CD4-positive, alpha-beta T cell treated with Interleukin-15 for 1 hour (primary cell): ENCODE results near the gene XAGE3.
"Not testable (repeated sequence)": the region's sequence is repeated elsewhere in the genome, so short reads cannot be mapped to it uniquely, and the experiment has no call there.

Source experiments
- DNase-seq: peaks from one replicate; pipeline ENCODE4 v3.0.0-alpha.2; 2020

Gene XAGE3, protein sequence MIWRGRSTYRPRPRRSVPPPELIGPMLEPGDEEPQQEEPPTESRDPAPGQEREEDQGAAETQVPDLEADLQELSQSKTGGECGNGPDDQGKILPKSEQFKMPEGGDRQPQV

DNA sequence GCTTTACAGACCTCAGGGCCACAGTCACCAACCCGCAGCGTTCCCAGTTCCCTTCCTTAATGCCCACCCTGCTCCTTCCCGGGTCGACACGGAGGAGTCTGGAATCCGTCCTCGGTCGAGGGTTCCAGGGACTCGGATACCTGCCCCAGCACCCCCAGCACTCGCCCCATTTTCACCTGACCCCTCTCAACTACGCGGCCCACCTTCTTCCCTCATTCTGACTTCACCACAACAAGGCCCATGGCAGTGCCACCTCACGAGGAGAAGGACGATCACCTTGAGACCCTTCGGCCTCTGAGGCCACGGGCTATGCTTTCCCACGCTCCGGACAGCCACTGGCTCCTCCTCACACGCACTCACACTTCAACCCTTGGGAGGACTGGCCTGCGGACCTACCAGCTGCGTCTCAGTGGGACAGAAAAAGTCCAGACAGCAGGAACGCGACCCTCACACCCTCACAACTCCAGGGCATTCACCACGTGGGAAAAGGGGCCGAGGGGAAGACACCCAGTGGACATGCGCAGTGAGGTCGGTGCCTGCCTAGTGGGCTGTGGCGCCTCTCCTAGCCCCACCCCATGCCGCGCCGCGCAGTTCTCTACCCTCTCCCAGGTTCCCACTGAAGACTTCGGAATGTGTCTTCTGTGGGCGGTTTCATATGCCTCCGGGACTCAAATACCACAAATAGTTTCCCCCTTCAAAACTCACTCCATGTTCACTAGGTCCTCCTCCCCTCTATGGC lies at the start of gene XAGE3:
TSS of gene XAGE3 (minus strand) at position 474 of the 739 bp plus-strand sequence. CDS start 950 bp downstream, outside the sequence.
- no peak for DNase-seq

DNA sequence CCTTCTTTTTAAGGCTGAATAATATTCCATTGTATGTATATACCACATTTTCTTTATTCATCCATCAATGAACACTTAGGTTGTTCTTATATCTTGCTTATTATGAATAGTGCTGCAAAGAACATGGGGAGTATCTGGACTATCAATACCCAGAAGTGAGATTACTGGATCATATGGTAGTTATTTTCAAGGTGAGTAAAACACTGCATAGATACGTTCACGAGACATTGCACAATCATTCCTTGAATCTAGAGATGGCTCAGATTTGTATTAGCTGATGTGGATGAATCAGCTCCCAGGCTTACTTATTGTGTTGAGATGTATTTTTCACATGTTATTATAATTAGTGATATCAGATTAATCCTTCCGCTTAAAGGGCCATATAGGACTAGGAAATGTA lies 46.8 kb upstream of the XAGE3 start:
- DNase-seq = not testable (repeated sequence)

DNA sequence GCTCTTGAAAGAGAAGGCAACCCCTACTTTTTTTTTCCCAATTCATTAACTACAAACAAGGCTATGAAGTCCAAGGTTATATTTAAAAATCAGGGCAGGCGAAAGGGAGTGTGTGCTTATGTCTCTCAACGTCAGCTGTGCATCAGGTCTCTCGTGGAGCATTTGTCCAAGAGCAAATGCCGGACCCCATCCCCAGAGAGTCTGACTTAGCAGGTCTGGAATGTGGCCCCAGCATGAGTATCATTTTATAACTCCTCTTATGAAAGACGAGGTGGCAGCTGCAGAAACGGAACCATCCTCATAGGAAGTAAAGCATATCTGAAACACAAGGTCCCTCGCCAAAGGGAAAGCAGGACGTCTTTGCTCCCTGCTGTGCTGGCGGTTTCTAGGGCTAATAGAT lies 45.8 kb upstream of the XAGE3 start:
- not testable (repeated sequence) for DNase-seq

DNA sequence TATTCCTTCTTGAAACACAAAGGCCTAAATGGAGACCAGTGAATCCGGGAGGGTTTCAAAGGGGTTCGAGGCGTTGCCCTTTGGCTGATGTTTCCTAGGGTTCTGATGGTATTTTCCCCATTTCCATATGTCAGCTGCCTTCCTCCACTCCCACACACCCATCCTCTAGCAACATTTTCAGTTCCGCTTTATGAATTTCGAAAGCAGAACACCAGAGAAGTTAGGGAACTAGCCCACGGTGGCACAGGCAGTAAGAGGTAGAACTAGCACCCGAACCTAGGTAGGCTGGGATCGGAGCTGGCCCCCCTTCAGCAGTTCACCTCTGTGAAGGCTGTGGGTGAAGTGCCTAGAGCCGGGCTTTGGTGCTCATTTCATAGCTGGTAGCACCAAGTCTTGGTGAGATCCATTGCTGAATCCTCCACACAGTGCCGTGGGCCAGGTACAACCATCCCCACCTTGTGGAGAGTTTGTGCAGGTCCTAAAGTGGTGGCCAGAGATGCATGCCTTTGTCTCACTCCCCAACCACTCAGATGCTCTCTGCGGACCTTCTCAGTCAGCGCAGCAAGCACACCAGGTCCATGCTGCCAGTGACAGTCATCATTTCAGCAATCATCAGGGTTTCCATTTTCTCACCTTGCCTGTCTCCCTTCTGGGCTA lies 41.6 kb upstream of the XAGE3 start:
- not testable (repeated sequence) for DNase-seq

DNA sequence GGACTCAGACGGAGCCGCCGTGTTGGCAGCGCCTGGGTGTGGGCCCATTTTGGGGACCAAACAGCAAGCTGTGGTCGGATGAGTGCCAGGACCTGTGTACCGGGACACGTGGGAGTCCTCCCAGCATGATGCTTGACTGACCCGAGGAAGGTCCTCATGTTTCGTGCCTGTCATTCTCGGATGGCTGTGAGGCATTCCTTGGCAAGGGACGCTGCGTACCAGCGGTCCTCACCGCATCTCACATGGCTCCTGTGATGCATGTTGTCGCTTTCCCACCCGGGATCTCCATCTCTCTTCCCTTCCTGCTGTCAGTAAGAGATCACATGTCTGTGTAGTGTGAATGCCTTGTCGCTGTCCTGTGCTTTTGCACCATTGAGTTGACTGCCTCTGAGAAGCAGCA lies 40.0 kb upstream of the XAGE3 start:
- not testable (repeated sequence) for DNase-seq

DNA sequence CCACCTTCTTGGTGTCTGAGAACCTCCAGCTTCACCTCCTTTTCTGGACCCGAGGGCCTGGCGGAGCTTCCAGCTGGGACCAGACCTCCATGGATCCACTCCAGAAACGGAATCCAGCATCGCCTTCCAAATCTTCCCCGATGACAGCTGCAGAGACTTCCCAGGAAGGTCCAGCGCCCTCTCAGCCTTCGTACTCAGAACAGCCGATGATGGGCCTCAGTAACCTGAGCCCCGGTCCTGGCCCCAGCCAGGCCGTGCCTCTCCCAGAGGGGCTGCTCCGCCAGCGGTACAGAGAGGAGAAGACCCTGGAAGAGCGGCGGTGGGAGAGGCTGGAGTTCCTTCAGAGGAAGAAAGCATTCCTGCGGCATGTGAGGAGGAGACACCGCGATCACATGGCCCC lies 39.3 kb upstream of the XAGE3 start:
- DNase-seq = not testable (repeated sequence)

DNA sequence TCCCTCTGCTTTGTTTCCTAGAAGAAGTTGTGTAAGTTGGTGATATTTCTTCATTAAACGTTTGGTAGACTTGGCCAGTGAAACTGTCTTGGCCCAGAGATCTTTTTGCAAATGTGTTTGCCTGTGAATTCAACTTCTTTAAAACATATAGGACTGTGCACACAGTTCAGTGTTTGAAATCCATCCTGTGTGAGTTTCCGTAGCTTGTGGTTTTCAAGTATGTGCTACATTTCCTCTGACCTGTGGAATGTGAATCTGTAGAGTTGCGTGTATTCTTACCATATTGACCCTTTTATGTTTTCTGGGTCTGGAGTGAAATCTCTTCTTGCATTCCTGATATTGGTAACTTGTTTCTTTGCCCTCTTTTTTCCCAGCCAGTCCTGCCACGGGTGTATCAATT lies 38.2 kb upstream of the XAGE3 start:
- not testable (repeated sequence) for DNase-seq

DNA sequence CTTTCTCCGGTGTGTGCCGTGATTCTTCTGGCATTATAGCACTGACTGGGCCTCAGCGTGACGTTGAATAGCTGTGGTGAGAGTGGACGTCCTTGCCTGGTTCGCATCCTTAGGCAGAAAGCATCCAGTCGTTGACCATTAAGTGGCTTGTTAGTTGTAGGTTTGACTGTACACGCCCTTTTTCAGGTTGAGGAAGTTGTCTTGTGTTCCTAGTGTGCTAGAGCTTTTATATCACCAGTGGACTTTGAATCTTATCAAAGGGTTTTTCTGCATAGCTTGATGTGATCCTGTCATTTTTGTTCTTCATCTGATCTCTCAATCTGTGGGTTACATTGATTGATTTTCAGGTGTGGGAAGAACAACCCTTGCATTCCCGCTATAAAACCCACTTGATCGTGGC lies 37.6 kb upstream of the XAGE3 start:
- DNase-seq = not testable (repeated sequence)

DNA sequence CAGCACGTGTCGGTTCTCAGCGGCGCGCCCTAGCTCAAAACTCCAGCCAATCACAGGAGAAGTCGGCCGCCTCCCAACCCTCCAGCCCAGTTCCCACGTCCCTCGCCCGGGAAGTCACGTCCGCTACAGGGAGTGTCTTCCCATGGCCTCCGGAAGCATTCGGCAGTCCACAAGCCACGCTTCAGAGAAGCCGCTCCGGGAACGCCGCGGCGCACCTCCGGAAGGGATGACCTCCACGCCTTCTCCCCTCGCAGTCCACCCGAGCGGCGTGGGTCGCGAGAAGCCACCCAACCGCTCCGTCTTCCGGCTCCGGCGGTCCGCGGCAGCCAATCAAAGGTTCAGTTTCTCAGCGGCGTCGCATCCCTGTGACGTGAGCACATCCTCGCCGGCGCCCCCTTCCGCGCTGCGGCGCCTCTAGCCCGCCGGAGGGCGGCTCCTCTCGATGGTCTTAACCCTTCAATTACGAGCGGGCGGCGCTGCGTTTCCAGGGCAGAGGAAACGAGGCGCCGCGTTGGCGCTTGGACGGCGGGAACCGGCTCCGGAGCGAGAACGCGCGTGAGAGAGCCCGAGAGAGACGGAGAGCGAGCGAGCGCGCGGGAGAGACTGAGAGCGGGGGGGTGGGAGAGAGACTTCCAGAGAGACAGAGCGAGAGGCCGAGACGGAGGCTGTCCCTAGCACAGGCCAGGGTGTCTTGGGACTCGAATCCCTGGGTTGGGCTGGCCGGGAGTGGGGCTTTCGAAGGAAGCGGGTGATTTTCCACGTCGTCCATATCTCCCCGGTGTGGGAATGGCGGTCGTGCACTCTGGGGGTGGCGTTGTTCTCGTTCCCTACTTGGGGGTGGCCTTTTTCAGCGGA lies 29.2 kb upstream of the XAGE3 start, which contains the start of gene FAM156B:
TSS of gene FAM156B (plus strand) at position 476 of the 855 bp plus-strand sequence. CDS start 9,896 bp downstream, outside the sequence.
- not testable (repeated sequence) for DNase-seq

DNA sequence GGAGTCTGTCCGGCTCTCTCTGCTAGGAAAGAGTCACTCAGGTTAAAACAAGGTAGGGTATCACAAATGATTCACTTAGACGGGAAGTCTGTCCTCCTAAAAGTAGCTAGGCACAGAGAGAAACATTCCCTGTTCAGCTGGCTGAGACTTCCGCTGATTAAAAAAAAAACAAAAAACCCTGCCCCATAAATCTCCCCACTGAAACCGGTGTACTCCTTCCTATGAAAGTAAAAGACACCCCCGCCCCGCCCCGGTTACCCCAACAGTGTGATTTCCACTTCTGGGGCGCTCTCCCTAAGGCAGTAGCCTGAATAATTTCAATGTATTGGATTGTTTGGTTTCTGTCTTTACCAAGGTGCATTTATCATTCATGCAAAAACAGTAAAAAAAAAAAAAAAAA lies 28.6 kb upstream of the XAGE3 start:
- not testable (repeated sequence) for DNase-seq

DNA sequence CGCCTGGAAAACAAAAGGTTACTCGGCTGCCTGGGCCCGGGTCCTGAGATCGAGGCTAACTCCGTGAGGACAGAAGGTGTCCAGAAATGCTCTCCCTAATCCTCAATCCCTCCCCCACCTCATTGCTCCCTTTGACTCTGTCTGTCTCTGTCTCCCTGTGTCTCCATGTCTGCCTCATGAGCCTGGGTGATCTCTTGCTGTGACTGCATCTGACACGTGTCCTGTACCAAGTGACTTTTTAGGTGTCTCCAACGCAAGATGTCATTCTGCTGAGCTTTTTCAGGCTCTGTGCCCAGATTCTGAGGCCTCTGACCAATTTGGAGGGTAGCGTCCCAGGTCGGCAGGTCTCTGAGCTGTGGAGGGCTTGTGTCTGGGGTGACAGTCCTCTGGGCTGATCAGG lies 20.2 kb upstream of the XAGE3 start:
- DNase-seq = not testable (repeated sequence)

DNA sequence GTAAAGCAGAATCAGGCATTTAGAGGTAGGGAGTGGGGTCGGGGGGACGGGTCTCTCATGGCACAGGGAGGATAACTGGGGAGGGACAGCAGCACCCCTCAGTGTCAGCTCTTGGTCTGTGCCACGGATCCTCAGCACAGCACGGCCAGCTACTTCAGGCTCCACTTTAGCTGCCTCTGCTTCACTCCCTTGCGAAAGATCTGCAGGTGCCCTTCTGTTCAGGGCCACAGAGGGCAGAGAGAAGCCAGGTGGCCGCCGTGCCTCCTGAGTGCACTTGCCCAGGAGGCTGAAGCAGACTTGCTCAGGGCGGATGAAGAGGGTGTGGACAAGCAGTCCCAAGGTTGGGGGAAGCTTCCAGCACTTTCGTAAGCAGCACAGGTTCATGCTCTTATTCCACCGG lies 19.6 kb upstream of the XAGE3 start:
- not testable (repeated sequence) for DNase-seq

DNA sequence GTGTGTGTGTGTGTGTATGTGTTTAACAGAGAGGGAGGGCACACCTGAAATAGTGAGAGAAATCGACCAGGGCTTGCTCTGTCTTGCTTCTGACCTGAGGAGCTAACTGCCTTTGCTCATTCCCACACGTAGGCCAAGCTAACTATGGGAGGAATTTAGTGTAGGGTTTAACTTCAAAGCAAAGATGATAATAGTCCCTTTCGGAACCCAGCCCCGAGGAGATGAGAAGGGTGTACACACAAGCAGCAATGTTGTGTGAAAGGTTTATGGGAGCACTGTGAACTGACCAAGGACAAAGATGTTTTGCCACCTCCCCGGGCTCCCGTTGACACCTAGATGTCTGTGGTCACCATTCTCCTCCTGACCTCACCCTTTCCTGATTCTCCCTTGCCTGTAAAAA lies 8.5 kb upstream of the XAGE3 start:
- DNase-seq = not testable (repeated sequence)

DNA sequence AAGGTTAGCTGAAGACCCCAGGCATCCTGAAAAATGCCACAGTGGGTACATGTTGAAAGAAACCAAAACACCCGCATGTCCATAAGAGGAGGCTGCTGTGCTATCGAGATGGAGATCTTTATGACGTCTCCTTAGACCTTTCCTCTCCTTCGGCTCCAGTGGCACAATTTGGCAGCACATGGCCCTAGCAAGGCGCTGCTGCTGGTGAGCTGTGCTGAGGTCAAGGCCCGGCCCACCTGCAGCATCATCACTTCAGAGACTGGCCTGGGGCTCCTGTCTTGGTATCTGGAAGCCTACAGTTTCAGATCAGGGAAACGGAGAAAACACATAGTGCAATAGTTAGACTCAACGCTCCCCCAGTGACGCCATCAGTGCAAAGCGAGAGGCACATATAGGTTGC lies 7.6 kb upstream of the XAGE3 start:
- DNase-seq = not testable (repeated sequence)

DNA sequence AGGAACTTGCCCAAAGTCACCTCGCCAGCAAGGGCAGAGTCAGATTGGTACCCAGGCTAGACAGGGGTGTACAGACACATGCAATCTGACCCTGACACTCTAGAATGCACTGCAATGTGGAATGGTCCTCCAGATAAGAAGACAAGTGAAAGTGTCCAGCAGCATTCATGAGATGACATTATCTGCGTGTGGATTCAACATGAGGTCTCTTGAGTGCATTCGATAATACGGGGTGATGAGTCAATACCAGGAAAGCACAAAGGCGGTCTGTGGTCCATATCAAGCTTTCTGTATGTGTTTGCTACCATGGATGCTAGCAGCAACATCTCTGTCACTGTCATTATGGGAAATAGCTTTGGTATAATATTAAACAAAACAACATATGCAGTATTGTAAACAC lies 6.8 kb upstream of the XAGE3 start:
- DNase-seq = no peak

DNA sequence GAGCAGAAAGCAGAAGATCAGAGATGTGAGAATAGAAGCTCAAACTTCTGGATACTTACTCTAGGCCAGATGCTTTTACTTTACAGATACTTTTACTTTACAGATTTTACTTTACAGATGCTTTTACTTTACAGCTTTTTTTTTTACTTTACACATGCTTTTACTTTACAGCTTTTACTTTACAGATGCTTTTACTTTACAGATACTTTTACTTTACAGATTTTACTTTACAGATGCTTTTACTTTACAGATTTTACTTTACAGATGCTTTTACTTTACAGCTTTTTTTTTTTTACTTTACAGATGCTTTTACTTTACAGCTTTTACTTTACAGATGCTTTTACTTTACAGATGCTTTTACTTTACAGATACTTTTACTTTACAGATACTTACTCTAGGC lies 5.9 kb upstream of the XAGE3 start:
- DNase-seq = not testable (repeated sequence)

DNA sequence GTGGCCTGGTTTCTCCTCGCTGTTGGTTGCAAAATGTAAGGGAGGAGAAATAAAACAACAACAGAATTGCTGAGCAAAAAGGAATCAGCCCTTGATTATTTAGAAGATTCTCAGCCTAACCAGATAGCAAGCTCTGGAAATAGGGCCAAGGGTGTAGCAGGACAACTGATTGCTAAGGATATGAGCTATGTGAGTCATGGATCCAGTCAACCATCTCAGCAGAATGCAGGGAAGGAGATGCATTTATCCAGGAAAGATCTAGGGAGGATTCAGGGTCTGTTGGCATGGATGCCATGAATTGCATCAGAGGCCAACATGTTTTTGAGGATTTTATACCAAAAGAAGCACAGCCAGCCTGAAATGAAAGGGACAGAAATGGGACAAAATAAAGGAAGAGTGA lies 2.2 kb upstream of the XAGE3 start:
- DNase-seq = no peak

DNA sequence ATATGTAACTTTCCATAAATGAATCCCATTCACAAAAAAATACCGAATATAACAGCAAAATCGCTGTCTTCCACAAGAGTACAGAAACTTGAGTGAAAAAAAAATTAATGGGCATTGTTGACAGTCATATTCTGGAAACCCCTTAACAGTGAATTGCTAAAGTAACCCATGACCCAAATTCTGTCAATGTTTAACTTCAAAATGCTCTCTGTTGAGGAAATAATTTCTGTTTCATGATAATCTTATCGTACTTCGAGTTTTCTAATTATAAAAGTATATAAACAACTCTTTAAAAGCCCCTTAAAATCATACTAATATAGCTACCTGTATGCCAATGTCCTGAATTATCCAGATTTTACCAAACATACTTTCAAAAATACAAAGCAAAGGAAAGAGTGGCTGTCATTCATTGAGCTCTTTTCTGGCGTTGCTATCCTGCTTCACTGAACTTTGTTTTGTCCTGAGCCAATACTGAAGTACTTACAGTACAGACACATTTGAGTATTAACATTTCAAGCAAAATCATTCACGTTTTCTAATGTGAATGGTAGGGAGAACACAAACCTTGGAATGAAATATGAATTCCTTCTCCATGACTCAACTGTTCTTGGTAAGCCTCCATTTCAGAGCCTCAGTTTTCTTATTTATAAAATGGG lies 2.4 kb downstream of the XAGE3 start:
- DNase-seq = no peak

DNA sequence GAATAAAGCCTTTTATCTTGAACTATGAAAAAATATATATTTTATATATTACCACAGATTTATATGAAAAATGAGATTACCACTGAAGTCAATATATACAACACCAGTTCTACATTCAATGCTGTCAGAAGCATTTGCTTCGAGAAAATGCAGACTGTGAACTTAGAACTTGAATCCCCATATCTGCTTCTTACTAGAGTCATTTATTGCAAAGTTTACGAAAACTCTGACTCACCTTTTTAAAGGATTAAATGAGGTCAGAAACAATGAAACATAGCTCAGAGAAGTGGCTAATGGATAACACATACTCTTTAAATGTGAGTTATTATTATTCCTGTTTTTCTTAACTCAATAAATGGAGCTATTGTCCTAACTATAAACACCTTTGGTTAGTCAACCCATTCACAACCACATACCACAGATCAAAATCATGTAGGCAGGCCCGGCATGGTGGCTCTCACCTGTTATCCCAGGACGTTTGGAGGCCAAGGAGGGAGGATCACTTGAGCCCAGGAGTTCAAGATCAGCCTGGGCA lies 10.8 kb downstream of the XAGE3 start:
- DNase-seq = not testable (repeated sequence)

DNA sequence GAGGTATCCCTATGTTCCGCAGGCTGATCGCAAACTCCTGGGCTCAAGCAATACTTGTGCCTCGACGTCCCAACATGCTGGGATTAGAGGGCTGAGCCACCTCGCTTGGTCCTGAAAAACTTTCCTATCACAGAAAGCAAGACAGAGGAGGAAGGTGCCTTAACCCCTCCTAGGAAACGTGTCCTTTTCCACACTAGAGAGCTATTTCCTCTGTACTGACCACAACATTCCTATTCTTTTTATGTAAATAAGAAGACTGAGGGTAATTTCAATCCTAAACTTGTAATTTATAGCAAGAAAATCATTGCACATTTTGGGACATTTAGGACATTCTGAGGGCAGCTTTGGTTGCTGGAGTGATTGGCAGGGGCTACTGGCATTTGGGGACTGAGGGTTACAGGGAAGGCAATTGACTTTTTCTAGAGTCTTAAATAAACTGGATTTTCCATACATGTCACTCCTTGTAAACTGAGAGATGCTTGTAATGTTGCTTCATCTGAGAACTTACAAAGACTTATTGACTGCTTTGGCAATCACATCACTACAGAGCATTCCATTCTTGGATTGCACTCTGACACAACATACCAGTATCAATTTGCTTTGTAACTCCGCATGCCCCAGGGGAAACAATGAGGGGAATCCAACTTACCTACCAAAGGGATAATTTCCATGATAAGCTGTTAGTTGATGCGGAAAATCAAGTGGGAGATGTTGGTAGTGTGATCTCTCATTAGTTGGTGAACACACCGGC lies 15.6 kb downstream of the XAGE3 start:
- no peak for DNase-seq

DNA sequence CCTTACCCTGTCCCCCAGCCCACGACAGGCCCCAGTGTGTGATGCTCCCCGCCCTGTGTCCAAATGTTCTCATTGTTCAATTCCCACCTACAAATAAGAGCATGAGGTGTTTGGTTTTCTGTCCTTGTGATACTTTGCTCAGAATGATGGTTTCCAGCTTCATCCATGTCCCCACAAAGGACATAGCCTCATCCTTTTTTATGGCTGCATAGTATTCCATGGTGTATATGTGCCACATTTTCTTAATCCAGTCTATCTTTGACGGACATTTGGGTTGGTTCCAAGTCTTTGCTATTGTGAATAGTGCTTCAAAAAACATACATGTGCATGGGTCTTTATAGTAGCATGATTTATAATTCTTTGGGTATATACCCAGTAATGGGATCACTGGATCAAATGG lies 24.3 kb downstream of the XAGE3 start:
- DNase-seq = not testable (repeated sequence)
